ENCODE results near the gene CACNA2D3.

DNA sequence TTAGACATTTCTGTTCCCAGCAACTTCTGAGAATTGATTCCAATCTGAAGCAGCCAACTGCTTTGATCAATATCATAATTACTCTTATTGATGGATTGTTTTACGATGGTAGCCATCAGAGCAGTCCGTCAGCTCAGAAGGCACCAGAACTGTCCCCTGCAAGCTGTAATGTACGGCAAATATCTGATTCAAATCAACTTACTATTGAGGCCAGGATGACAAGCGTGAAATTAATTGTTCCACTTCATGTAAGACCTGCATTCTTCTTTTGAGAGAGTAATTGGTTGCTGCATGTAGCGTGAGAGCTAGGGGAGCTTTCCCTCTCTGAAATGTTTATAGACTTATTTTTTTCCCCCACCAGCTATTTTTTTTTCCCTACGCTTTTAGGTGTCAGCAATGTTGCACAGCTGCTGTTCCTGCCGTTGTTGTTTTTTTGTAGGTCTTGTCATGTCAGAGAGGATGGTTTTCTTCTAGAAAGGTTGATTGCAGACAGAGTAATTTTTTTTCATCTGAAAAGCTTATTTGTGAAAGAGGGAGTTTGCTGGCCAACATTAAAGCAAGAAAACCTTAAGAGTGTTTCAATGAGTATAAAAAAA is 134.9 kb downstream of the CACNA2D3 start:
- TF ChIP-seq EZH2phosphoT487 (conservative IDR thresholded peaks at IDR 0.05; ENCODE audit: low read length): no peak
- TF ChIP-seq, protein P1, sequence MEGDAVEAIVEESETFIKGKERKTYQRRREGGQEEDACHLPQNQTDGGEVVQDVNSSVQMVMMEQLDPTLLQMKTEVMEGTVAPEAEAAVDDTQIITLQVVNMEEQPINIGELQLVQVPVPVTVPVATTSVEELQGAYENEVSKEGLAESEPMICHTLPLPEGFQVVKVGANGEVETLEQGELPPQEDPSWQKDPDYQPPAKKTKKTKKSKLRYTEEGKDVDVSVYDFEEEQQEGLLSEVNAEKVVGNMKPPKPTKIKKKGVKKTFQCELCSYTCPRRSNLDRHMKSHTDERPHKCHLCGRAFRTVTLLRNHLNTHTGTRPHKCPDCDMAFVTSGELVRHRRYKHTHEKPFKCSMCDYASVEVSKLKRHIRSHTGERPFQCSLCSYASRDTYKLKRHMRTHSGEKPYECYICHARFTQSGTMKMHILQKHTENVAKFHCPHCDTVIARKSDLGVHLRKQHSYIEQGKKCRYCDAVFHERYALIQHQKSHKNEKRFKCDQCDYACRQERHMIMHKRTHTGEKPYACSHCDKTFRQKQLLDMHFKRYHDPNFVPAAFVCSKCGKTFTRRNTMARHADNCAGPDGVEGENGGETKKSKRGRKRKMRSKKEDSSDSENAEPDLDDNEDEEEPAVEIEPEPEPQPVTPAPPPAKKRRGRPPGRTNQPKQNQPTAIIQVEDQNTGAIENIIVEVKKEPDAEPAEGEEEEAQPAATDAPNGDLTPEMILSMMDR (IDR thresholded peaks at IDR 0.05; ENCODE audit: insufficient read depth, low read length, poor library complexity, severe bottlenecking): no peak

Measured in SU-DHL-6 (cell line).